Endothelial cell of umbilical vein (primary cell): ENCODE measurements around the gene RNFT2. TPM values are rescaled to one million over a fixed set of nuclear protein-coding genes. Genes with fewer than 3 reads are reported as not detected.

Source experiments
- BruUV-seq: library from RNA; stranded (reverse); fragments of 400-500 nt; replicated peaks from 2 replicates; lab custom pipeline; 2021; lab: Mats Ljungman, UMichigan
- CTCF ChIA-PET: fragments of 300-600, 350-600 bp; sonication (Branson Sonifier 250); formaldehyde crosslinking; loops from one replicate; lab custom pipeline; 2021; ENCODE audit warnings: antibody characterized with exemption, inconsistent platforms; lab: Charles Lee
- POLR2A ChIA-PET: fragments of 300-600, 350-600 bp; sonication (Branson Sonifier 250); formaldehyde crosslinking; loops from one replicate; lab custom pipeline; 2021; ENCODE audit warnings: antibody characterized with exemption, inconsistent platforms; lab: Charles Lee
- DNase-seq: peaks from one replicate; pipeline ENCODE4 v3.0.0-alpha.2; 2011; ENCODE audit warnings: low read depth, low spot score
- FAIRE-seq: peaks from 2 replicates; lab custom pipeline; 2011; peaks lifted over from hg19 to GRCh38; lab: Jason Lieb, UNC
- H2AFZ ChIP-seq: 2 replicates; pipeline ENCODE4 v1.6.0; 2012; ENCODE audit warnings: low read depth, low read length, control low read depth, inconsistent platforms
- H3K27ac ChIP-seq: 2 replicates; pipeline ENCODE4 v1.5.1; 2011; ENCODE audit warnings: low read depth, mild to moderate bottlenecking, control low read depth, low read length, moderate library complexity; ENCODE audit not compliant: insufficient read depth
- H3K27me3 ChIP-seq, 2 experiments: 2 replicates each; pipeline versions ENCODE4 v1.6.0 to v1.6.1; 2011; ENCODE audit warnings: low read length in 2 of 2, mixed read lengths in 1 of 2; ENCODE audit not compliant: control insufficient read depth in 2 of 2, insufficient read depth in 2 of 2
- H3K36me3 ChIP-seq, 2 experiments: 2 replicates in 1 of 2; 3 replicates in 1 of 2; pipeline ENCODE4 v1.5.1; 2011; ENCODE audit warnings: low read length in 2 of 2, mild to moderate bottlenecking in 1 of 2, moderate library complexity in 1 of 2; ENCODE audit not compliant: control insufficient read depth in 2 of 2, insufficient read depth in 2 of 2; ENCODE audit errors: extremely low read depth in 1 of 2
- H3K4me1 ChIP-seq: 3 replicates; pipeline ENCODE4 v1.5.1; 2011; ENCODE audit warnings: mild to moderate bottlenecking, low read length; ENCODE audit not compliant: control insufficient read depth, insufficient read depth; ENCODE audit errors: extremely low read depth
- H3K4me2 ChIP-seq: 2 replicates; pipeline ENCODE4 v1.6.1; 2011; ENCODE audit warnings: low read length, control low read depth, mixed read lengths; ENCODE audit not compliant: insufficient read depth
- H3K4me3 ChIP-seq, 3 experiments: fragments of 200-600 bp in 1 of 3; sonication (generic), shearing (Covaris generic) in 1 of 3; replicated peaks in 1 of 3; 2 replicates each; pipeline ENCODE4 v1.5.1; 2011 to 2016; ENCODE audit warnings: control low read depth in 3 of 3, low read length in 3 of 3, mild to moderate bottlenecking in 2 of 3, inconsistent platforms in 1 of 3, low read depth in 1 of 3, moderate library complexity in 1 of 3; ENCODE audit not compliant: insufficient read depth in 1 of 3
- H3K79me2 ChIP-seq: 2 replicates; pipeline ENCODE4 v1.6.0; 2012; ENCODE audit warnings: low read length, inconsistent platforms; ENCODE audit not compliant: control insufficient read depth, insufficient read depth
- H3K9ac ChIP-seq: replicated peaks from 2 replicates; pipeline ENCODE3; 2011; ENCODE audit warnings: low read length, control low read depth; ENCODE audit not compliant: insufficient read depth; ENCODE audit errors: extremely low read depth
- H3K9me1 ChIP-seq: replicated peaks from 3 replicates; pipeline ENCODE4 v1.6.0; 2011; ENCODE audit warnings: mild to moderate bottlenecking, low read length; ENCODE audit not compliant: control insufficient read depth, insufficient read depth; ENCODE audit errors: extremely low read depth
- H3K9me3 ChIP-seq: replicated peaks from 2 replicates; pipeline ENCODE4 v1.5.1; 2012; ENCODE audit warnings: low read length, inconsistent platforms; ENCODE audit not compliant: control insufficient read depth, insufficient read depth
- H4K20me1 ChIP-seq: replicated peaks from 2 replicates; pipeline ENCODE3; 2011; ENCODE audit warnings: mild to moderate bottlenecking, low read length; ENCODE audit not compliant: control insufficient read depth, insufficient read depth; ENCODE audit errors: extremely low read depth
- CTCF ChIP-seq, 2 donors: IDR thresholded peaks; 1 replicate in 1 of 2; 2 replicates in 1 of 2; pipeline ENCODE4 v1.5.1; 2011; ENCODE audit warnings: low read length in 2 of 2, mild to moderate bottlenecking in 2 of 2, moderate library complexity in 2 of 2, control low read depth in 1 of 2, inconsistent platforms in 1 of 2, low read depth in 1 of 2; ENCODE audit not compliant: insufficient read depth in 1 of 2; ENCODE audit errors: extremely low read depth in 1 of 2
- EZH2 ChIP-seq: IDR thresholded peaks from 2 replicates; pipeline ENCODE4 v1.6.1; 2012; ENCODE audit warnings: borderline replicate concordance, low read depth, mild to moderate bottlenecking, moderate library complexity, low read length, inconsistent platforms; ENCODE audit not compliant: severe bottlenecking
- FOS ChIP-seq: IDR thresholded peaks from 2 replicates; pipeline ENCODE4 v1.6.1; 2011; ENCODE audit warnings: mild to moderate bottlenecking, low read length, moderate library complexity, borderline replicate concordance; ENCODE audit not compliant: insufficient read depth
- GATA2 ChIP-seq: IDR thresholded peaks from 2 replicates; pipeline ENCODE4 v1.7.0; 2011; ENCODE audit warnings: low read depth, mild to moderate bottlenecking, moderate library complexity, mixed read lengths, low read length; ENCODE audit not compliant: insufficient read length, insufficient read depth
- JUN ChIP-seq: IDR thresholded peaks from 2 replicates; pipeline ENCODE4 v1.6.1; 2011; ENCODE audit warnings: borderline replicate concordance, low read depth; ENCODE audit not compliant: insufficient read length, insufficient read depth
- MAX ChIP-seq: IDR thresholded peaks from 2 replicates; pipeline ENCODE4 v1.6.1; 2011; ENCODE audit not compliant: insufficient read depth, insufficient read length
- MYC ChIP-seq: IDR thresholded peaks from one replicate; pipeline ENCODE4 v1.6.1; 2011; ENCODE audit warnings: mild to moderate bottlenecking, low read depth, low read length
- POLR2A ChIP-seq: IDR thresholded peaks from 2 replicates; pipeline ENCODE4 v1.6.1; 2012; ENCODE audit warnings: low read depth, mild to moderate bottlenecking, control low read depth, low read length
- POLR2AphosphoS5 ChIP-seq: IDR thresholded peaks from 2 replicates; pipeline ENCODE4 v1.6.1; 2012; ENCODE audit warnings: low read depth, mild to moderate bottlenecking, control low read depth, low read length, moderate library complexity; ENCODE audit not compliant: insufficient read depth
- dilution Hi-C: fragments of 300-500 bp; cut with MboI; formaldehyde crosslinking; loops from one replicate; pipeline ENCODE4 v1.15.0; 2019; ENCODE audit warnings: low sequenced_read_pairs; ENCODE audit not compliant: extremely low pct_ligation_motif_present
- intact Hi-C: fragments of 100-400 bp; cut with micrococcal nuclease; formaldehyde crosslinking; loops from one replicate; pipeline ENCODE4 v1.10.0; 2022
- polyA plus RNA-seq, 4 experiments: library from polyadenylated mRNA; depleted of rRNA in 3 of 4; stranded (reverse) in 3 of 4; unstranded in 1 of 4; fragments of >200 nt; gene quantifications; 2 replicates each; pipeline versions ENCODE4 v1.2.1 to v1.2.3, GENCODE V29; 2011 to 2012; ENCODE audit warnings: missing spikeins in 1 of 4
- total RNA-seq: library from RNA; stranded (reverse); gene quantifications from 2 replicates; pipeline ENCODE4 v1.2.3, GENCODE V29; 2021

RNFT2 gene
- total and polyA plus RNA-seq, 2 donors (not counting 3 experiments of a cell fraction or from before 2014, with no cell fraction given) = 1.4 to 6.6 TPM

- Histone ChIP-seq H3K9ac (no peak overlapping the region), H3K9me3 (no peaks in the 10 kb centered on the region), H3K27ac (no peak overlapping the region), H3K4me2 (no peak overlapping the region), H2AFZ (no peak overlapping the region), H3K79me2 (no peaks in the 10 kb centered on the region), H3K36me3 (no peaks in the 10 kb centered on the region), H3K4me3 (no peak overlapping the region), H3K9me1 (no peaks in the 10 kb centered on the region), H3K4me1 (no peaks in the 10 kb centered on the region), H4K20me1 (no peaks in the 10 kb centered on the region), H3K27me3 (no peaks in the 10 kb centered on the region)
- DNase-seq (no peak), FAIRE-seq (no peak)
- ChIA-PET POLR2A (no interaction called here), CTCF (no interaction called here)
- intact Hi-C loops = no loop called here
- BruUV-seq = no TSS peak
- dilution Hi-C loops = no loop called here
- TF ChIP-seq JUN (no peak), EZH2 (no peak), MAX (no peak), GATA2 (no peak), POLR2A (no peak), POLR2AphosphoS5 (no peak), FOS (no peak), CTCF (IDR thresholded peaks at IDR 0.05; ENCODE audit: extremely low read depth in 1 of 2, insufficient read depth in 1 of 2, low read depth in 1 of 2, low read length in 2 of 2) (no peak), MYC (no peak)
Observed at GRCh38 chr12:116744766-116745165, 6.7 kb downstream of the RNFT2 start.
